G401 (cell line): Measurements from ENCODE around the gene NUP188. TPM values are rescaled to one million over a fixed set of nuclear protein-coding genes. Genes with fewer than 3 reads are reported as not detected.
"Not testable (repeated sequence)": the region's sequence is repeated elsewhere in the genome, so short reads cannot be mapped to it uniquely, and the experiment has no call there.

ENCODE experiments used
- DNase-seq: peaks from one replicate; pipeline ENCODE4 v3.0.0-alpha.2; 2015; ENCODE audit warnings: low spot score
- in situ Hi-C: cut with HindIII; loops from 2 replicates; pipeline ENCODE4 v1.10.0; 2016; ENCODE audit warnings: low sequenced_read_pairs, mixed read lengths
- total RNA-seq: library from RNA; depleted of rRNA; stranded (reverse); fragments of >200 nt; shearing (Covaris generic); gene quantifications from 2 replicates; pipeline ENCODE4 v1.2.3, GENCODE V29; 2014

The NUP188 gene
- total RNA-seq, 1 experiment from 2014 or later = 68.6 TPM

GRCh38 chr9:128937310-128938165, 10.0 kb upstream of the NUP188 start:
- DNase-seq = no peak
- in situ Hi-C loops = no loop called here

- in situ Hi-C loops = no loop called here
- DNase-seq = no peak
Observed at GRCh38 chr9:128940271-128940921, 7.1 kb upstream of the NUP188 start.

GRCh38 chr9:128940946-128941755, 6.3 kb upstream of the NUP188 start:
- DNase-seq = no peak
- in situ Hi-C loops = no loop called here

GRCh38 chr9:128943832-128944620, 3.5 kb upstream of the NUP188 start:
- DNase-seq = no peak
- in situ Hi-C loops = no loop called here

- in situ Hi-C loops, DNase-seq: not testable (repeated sequence)
Observed at GRCh38 chr9:128944966-128945365, 2.5 kb upstream of the NUP188 start.

- in situ Hi-C loops = no loop called here
- DNase-seq = no peak
Observed at GRCh38 chr9:128945798-128946501, 1.5 kb upstream of the NUP188 start.

GRCh38 chr9:128946571-128947276, 775 bp upstream of the NUP188 start:
- DNase-seq = peak; percentile 55

GRCh38 chr9:128947277-128947526, 297 bp upstream of the NUP188 start:
- no peak for DNase-seq
- in situ Hi-C loops = no loop called here

More at GRCh38 chr9:128946571-128947276, 775 bp upstream of the NUP188 start:
- in situ Hi-C loops = no loop called here

GRCh38 chr9:128961403-128961802, 13.9 kb downstream of the NUP188 start:
- DNase-seq, in situ Hi-C loops: not testable (repeated sequence)

- DNase-seq = no peak
- in situ Hi-C loops = no loop called here
Observed at GRCh38 chr9:128969491-128969890, 22.0 kb downstream of the NUP188 start.

- no peak for DNase-seq
- in situ Hi-C loops = no loop called here
Observed at GRCh38 chr9:128972956-128973355, 25.5 kb downstream of the NUP188 start.

GRCh38 chr9:128979111-128979510, 31.6 kb downstream of the NUP188 start:
- DNase-seq = no peak
- in situ Hi-C loops = no loop called here

- in situ Hi-C loops = no loop called here
- no peak for DNase-seq
Observed at GRCh38 chr9:128983536-128983935, 36.0 kb downstream of the NUP188 start.

GRCh38 chr9:128986671-128987070, 39.2 kb downstream of the NUP188 start:
- in situ Hi-C loops = no loop called here

GRCh38 chr9:128987805-128988204, 40.3 kb downstream of the NUP188 start:
- in situ Hi-C loops = no loop called here
- no peak for DNase-seq

More at GRCh38 chr9:128986671-128987070, 39.2 kb downstream of the NUP188 start:
- DNase-seq = peak; percentile 86

GRCh38 chr9:128992995-128993394, 45.5 kb downstream of the NUP188 start:
- in situ Hi-C loops = no loop called here

GRCh38 chr9:128995791-128996190, 48.3 kb downstream of the NUP188 start:
- in situ Hi-C loops = no loop called here
- no peak for DNase-seq

More at GRCh38 chr9:128992995-128993394, 45.5 kb downstream of the NUP188 start:
- peak; percentile 86 for DNase-seq

- DNase-seq = no peak
- in situ Hi-C loops = no loop called here
Observed at GRCh38 chr9:128998462-128998861, 51.0 kb downstream of the NUP188 start.
